NAMALWA (cell line): ENCODE data around the gene RAI14.

Experiments
- DNase-seq: peaks from one replicate; pipeline ENCODE4 v3.0.0-alpha.2; 2015; ENCODE audit warnings: low spot score

Gene RAI14

GRCh38 chr5:34648039-34648839 is 7.9 kb upstream of the RAI14 start:
- DNase-seq: no peak

GRCh38 chr5:34648840-34649158 is 7.3 kb upstream of the RAI14 start:
- no peak for DNase-seq

GRCh38 chr5:34651791-34652190 is 4.3 kb upstream of the RAI14 start:
- DNase-seq: no peak

- no peak for DNase-seq
These were observed 3.7 kb upstream of the RAI14 start for GRCh38 chr5:34652466-34652865.

- DNase-seq: no peak
These were observed 3.2 kb upstream of the RAI14 start for GRCh38 chr5:34652914-34653313.

- DNase-seq: no peak
These were observed 2.4 kb upstream of the RAI14 start for GRCh38 chr5:34653708-34654107.

- DNase-seq: no peak
These were observed 655 bp upstream of the RAI14 start for GRCh38 chr5:34655354-34655991.

- DNase-seq: no peak
These were observed 659 bp downstream of the RAI14 start for GRCh38 chr5:34656700-34657273.

GRCh38 chr5:34657274-34657921 is 1.3 kb downstream of the RAI14 start:
- no peak for DNase-seq

GRCh38 chr5:34657988-34658387 is 1.9 kb downstream of the RAI14 start:
- no peak for DNase-seq

GRCh38 chr5:34659168-34659567 is 3.0 kb downstream of the RAI14 start:
- no peak for DNase-seq

- no peak for DNase-seq
These were observed 4.3 kb downstream of the RAI14 start for GRCh38 chr5:34660444-34660843.

GRCh38 chr5:34663771-34664496 is 7.8 kb downstream of the RAI14 start:
- no peak for DNase-seq

- no peak for DNase-seq
These were observed 10.4 kb downstream of the RAI14 start for GRCh38 chr5:34666392-34667080.

GRCh38 chr5:34667705-34668104 is 11.6 kb downstream of the RAI14 start:
- no peak for DNase-seq

GRCh38 chr5:34669931-34670516 is 13.9 kb downstream of the RAI14 start:
- DNase-seq: no peak

GRCh38 chr5:34672196-34672595 is 16.1 kb downstream of the RAI14 start:
- no peak for DNase-seq

GRCh38 chr5:34673463-34674125 is 17.5 kb downstream of the RAI14 start:
- DNase-seq: no peak

- DNase-seq: no peak
These were observed 18.1 kb downstream of the RAI14 start for GRCh38 chr5:34674187-34674586.

- no peak for DNase-seq
These were observed 19.7 kb downstream of the RAI14 start for GRCh38 chr5:34675857-34676256.

- DNase-seq: no peak
These were observed 20.3 kb downstream of the RAI14 start for GRCh38 chr5:34676416-34676815.
